Left lung (tissue), 10 donors: Measurements from ENCODE around the gene FHIT. TPM values are rescaled to one million over a fixed set of nuclear protein-coding genes. Genes with fewer than 3 reads are reported as not detected.

Experiments
- ATAC-seq: fragments of 200-7000 bp; cut with Tn5 transposase; one replicate; pipeline ENCODE4 v1.9.1; 2020; ENCODE audit warnings: moderate library complexity
- DNase-seq, 4 donors: peaks; one replicate each; pipeline ENCODE4 v3.0.0-alpha.2; 2013 to 2020
- H3K27ac ChIP-seq, 2 donors: fragments of 200-600 bp; sonication (generic) in 1 of 2; one replicate each; pipeline versions ENCODE4 v1.5.0 to v1.8.0; 2020 to 2021
- H3K27me3 ChIP-seq, 2 donors: fragments of 200-600 bp; sonication (generic) in 1 of 2; one replicate each; pipeline versions ENCODE4 v1.5.0 to v1.8.0; 2020 to 2021
- H3K36me3 ChIP-seq, 2 donors: fragments of 200-600 bp; sonication (generic) in 1 of 2; one replicate each; pipeline versions ENCODE4 v1.5.0 to v1.8.0; 2020 to 2021
- H3K4me1 ChIP-seq, 2 donors: fragments of 200-600 bp; one replicate each; pipeline ENCODE4 v1.8.0; 2021
- H3K4me3 ChIP-seq, 2 donors: fragments of 200-600 bp; sonication (generic) in 1 of 2; one replicate each; pipeline versions ENCODE4 v1.5.0 to v1.8.0; 2020 to 2021; ENCODE audit warnings: mild to moderate bottlenecking in 1 of 2
- H3K9me3 ChIP-seq, 2 donors: fragments of 200-600 bp; sonication (generic) in 1 of 2; one replicate each; pipeline versions ENCODE4 v1.5.0 to v1.8.0; 2020 to 2021
- intact Hi-C, 2 donors: fragments of 100-400 bp; cut with DNase I; formaldehyde crosslinking; loops; one replicate each; pipeline versions ENCODE4 v1.11.2 to v1.14.2; 2022
- polyA plus RNA-seq, 6 donors: library from polyadenylated mRNA; unstranded; fragments of 120-200 nt; gene quantifications; one replicate each; pipeline ENCODE4 v1.2.1, GENCODE V29; 2013; ENCODE audit not compliant: insufficient read length in 6 of 6
- total RNA-seq, 2 donors: library from RNA; stranded (reverse); fragmentation: NEBNext Ultra II Directional; extraction: Animal tissue kit (Norgen Biotek cat#: 25700); gene quantifications; one replicate each; pipeline ENCODE4 v1.2.1, GENCODE V29; 2021
- TF ChIP-seq, protein P1 (sequence below), 2 donors: fragments of 200-600 bp; sonication (generic) in 1 of 2; IDR thresholded peaks; one replicate each; pipeline versions ENCODE4 v1.5.0 to v1.8.0; 2021; ENCODE audit warnings: antibody characterized with exemption in 2 of 2
- donor health status: DM: no; HTN: yes; CAD: no.
- donor health status: DM: no; HTN: no; CAD: no.

FHIT gene
- total and polyA plus RNA-seq, 8 donors, result 8.5 to 16.3 (median 9.7) TPM

DNA sequence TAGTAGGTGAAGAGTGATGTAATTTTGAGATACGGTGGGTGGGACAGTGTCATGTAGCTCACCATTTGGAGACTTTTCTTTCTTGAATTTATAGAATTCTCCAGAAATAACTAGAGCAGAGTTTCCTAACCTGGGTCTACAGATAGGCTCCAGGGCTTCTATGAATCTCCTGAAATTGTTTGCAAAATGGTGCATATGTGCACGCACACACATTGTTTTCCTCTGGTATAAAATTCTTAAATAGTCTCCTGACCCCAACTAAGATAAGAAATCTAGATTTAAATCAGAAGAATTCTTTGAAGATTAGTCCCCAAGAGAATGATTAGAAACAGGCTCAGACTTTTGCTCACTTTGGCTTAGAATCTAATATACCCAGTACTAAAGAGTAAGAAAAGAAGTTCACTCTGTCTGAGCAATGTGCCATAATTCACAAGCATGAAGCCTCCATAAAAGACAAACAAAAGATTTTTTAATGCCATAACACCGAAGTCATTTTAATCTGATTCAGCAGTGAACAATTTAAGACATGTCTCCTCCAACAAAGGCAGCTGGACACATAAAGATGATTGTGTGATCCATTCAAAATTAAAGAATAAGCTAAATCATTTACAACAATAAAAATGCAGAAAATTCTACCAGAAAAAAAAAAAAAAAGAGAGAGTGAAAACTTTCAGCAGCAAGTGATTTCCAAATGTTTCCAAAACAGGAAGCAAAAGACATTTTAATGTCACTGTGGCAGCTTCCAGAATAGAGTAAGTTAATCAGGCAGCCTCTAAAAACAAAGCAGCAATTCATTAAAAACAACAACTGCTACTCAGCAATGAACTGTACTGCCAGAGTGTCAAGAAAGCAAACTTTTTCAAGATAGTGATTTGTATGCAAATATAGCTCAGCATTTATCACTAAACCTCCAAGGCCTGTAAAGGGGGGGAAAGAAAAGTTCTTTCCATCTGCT is 1225.9 kb downstream of the FHIT start:
- Histone ChIP-seq H3K36me3 (no peaks in the 10 kb centered on the region), H3K4me3 (no peak overlapping the region)
- intact Hi-C loops, result no loop called here

DNA sequence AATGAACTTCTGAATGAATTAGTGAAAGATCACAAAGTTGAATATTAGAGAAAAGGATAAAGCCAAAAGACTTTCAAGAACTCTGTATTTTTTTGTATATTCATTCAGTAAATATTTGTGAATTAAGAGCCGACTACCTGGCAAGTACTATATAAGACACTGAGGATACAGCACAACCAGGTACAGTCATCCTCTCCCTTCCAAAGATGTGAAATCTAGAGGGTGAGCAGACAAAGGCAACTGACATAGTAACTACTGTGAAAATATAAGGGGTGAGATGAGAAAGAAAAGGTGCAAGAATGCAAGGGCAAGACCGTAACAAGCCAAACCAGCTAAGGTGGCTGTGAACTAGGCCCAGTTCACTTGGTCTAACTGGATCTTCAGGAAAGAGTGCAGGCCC is 1226.9 kb downstream of the FHIT start:
- H3K4me3 ChIP-seq, result no peak overlapping the region
- no peaks in the 10 kb centered on the region for H3K4me1 ChIP-seq
- intact Hi-C loops, result no loop called here
- no peaks in the 10 kb centered on the region for H3K36me3 ChIP-seq
- no peaks in the 10 kb centered on the region for H3K27me3 ChIP-seq
- DNase-seq, result no peak
- no peaks in the 10 kb centered on the region for H3K9me3 ChIP-seq
- TF ChIP-seq, protein P1, sequence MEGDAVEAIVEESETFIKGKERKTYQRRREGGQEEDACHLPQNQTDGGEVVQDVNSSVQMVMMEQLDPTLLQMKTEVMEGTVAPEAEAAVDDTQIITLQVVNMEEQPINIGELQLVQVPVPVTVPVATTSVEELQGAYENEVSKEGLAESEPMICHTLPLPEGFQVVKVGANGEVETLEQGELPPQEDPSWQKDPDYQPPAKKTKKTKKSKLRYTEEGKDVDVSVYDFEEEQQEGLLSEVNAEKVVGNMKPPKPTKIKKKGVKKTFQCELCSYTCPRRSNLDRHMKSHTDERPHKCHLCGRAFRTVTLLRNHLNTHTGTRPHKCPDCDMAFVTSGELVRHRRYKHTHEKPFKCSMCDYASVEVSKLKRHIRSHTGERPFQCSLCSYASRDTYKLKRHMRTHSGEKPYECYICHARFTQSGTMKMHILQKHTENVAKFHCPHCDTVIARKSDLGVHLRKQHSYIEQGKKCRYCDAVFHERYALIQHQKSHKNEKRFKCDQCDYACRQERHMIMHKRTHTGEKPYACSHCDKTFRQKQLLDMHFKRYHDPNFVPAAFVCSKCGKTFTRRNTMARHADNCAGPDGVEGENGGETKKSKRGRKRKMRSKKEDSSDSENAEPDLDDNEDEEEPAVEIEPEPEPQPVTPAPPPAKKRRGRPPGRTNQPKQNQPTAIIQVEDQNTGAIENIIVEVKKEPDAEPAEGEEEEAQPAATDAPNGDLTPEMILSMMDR (IDR thresholded peaks at IDR 0.05), result no peak
- H3K27ac ChIP-seq, result no peak overlapping the region
- ATAC-seq, result no peak

More for the DNA sequence above, 1225.9 kb downstream of the FHIT start:
- DNase-seq (no peak), ATAC-seq (no peak)
- TF ChIP-seq, protein P1 (IDR thresholded peaks at IDR 0.05), result no peak
- Histone ChIP-seq H3K27ac (no peak overlapping the region), H3K9me3 (no peaks in the 10 kb centered on the region), H3K27me3 (no peaks in the 10 kb centered on the region), H3K4me1 (no peaks in the 10 kb centered on the region)

DNA sequence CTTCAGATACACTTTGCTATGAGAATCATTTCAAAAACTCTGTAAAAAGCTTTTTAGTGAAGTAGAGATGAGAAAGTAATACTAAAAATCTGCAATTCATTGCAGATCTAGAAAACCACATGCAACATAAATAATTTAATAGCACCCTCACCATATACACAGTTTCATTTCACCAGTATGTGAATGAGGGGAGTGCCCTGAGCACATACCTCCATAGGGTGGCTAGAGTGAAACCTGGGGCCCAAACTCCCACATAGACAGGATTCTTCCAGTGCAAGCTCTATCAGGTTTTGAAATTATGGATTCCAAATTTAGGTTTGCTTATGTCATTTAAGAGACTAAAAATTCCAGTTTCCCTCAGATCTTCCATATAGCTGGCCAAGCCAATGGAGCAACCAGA is 1228.1 kb downstream of the FHIT start:
- no peak overlapping the region for H3K4me3 ChIP-seq
- no peak for DNase-seq
- H3K9me3 ChIP-seq, result no peaks in the 10 kb centered on the region
- no peak for ATAC-seq
- no peaks in the 10 kb centered on the region for H3K4me1 ChIP-seq
- intact Hi-C loops, result no loop called here
- no peaks in the 10 kb centered on the region for H3K27me3 ChIP-seq
- no peaks in the 10 kb centered on the region for H3K36me3 ChIP-seq
- TF ChIP-seq, protein P1 (IDR thresholded peaks at IDR 0.05), result no peak
- no peak overlapping the region for H3K27ac ChIP-seq

DNA sequence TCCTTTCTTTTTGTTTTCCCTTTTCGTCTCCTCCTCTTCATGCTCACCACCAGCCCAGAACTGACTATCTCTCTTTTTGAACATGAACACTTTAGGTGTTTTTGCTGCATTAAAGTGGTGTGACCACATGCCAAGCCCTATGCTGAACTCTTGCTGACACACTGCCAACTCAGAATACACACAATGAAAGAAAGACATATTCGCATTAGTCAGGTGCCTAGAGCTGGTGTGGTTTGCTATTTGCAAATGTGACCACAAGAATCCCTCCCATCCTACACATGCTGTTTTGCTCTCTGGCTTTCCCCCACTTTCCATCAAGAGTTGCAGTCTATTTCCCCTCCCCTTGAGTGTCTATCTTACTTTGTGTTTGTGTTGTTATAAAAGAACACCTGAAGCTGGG is 1233.6 kb downstream of the FHIT start:
- Histone ChIP-seq H3K9me3 (no peaks in the 10 kb centered on the region), H3K36me3 (no peaks in the 10 kb centered on the region), H3K27ac (no peak overlapping the region), H3K4me3 (no peak overlapping the region), H3K27me3 (no peaks in the 10 kb centered on the region), H3K4me1 (no peaks in the 10 kb centered on the region)
- intact Hi-C loops, result no loop called here
- no peak for ATAC-seq
- DNase-seq, result no peak
- TF ChIP-seq, protein P1 (IDR thresholded peaks at IDR 0.05), result no peak

DNA sequence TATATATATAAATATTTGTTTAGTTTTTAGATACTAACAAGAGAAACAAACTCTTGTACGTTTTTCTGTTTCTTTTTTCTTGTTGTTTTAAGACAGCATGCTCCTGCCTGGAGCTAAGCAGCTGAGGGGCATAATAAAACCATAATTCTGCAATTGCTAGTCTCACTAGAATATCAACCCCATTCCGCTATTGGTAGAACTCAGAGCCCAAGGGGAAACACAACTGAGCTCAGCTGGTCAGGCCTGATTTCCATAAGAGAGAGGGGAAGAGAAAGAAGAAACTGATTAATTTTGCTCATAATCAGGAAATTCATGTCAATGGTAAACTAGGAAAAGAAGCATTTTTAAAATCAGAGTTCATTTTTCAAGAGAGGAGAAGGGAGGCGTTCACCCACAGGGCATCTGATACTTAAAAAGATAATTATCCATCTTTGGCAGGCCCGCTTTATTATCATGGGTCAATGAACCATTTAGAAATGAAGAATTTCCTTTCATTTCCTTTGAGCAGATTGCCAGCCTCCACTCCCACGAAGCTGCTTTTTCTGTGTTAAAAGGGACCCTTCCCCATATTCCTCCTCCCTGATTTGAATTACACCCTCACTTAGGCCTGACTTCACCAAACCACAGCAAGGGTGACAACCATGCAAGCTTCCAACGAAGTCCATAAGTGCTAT is 1236.1 kb downstream of the FHIT start:
- TF ChIP-seq, protein P1 (IDR thresholded peaks at IDR 0.05), result no peak
- intact Hi-C loops, result no loop called here
- ATAC-seq (no peak), DNase-seq (no peak)
- H3K9me3 ChIP-seq, result no peaks in the 10 kb centered on the region
- no peaks in the 10 kb centered on the region for H3K4me1 ChIP-seq
- no peaks in the 10 kb centered on the region for H3K27me3 ChIP-seq
- H3K36me3 ChIP-seq, result no peaks in the 10 kb centered on the region
- H3K4me3 ChIP-seq, result no peak overlapping the region
- no peak overlapping the region for H3K27ac ChIP-seq
